Measurements from ENCODE around the gene KCNJ6.

KCNJ6 gene

DNA sequence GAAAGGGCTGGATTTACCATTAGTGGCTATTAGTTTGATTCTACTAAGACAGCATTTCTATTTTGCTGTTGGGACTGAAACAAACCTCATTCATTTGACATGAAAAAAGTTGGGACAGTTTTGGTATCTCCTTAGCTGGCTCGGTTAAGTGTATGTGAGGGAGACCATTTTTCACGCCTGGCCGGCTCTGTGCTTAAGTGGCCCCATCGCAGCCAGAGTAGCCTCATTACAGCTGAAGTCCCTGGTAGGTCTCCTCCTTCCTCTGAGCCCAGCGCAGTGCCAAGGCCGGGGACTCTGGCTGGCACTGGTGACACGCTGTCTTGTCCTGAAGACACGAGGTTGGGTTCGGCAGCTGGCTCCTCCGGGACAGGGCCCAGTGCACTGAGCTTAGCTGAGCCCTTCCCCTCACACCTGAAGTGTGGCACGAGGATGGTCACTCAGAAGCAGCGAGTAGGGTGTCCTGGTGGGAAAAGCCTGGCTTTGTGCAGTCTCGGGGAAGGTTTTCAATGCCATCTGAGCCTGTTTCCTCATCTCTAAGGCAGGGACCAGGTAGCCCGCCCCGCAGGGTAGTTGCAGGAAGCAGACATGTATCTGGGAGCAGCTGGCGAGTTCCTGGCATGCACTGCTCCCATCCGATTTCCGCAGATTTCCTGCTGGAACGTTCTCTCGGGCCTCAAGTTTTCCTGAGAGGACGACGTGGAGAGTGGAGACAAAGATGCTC is 353.2 kb downstream of the KCNJ6 start:
- peak; percentile 75 for DNase-seq

DNA sequence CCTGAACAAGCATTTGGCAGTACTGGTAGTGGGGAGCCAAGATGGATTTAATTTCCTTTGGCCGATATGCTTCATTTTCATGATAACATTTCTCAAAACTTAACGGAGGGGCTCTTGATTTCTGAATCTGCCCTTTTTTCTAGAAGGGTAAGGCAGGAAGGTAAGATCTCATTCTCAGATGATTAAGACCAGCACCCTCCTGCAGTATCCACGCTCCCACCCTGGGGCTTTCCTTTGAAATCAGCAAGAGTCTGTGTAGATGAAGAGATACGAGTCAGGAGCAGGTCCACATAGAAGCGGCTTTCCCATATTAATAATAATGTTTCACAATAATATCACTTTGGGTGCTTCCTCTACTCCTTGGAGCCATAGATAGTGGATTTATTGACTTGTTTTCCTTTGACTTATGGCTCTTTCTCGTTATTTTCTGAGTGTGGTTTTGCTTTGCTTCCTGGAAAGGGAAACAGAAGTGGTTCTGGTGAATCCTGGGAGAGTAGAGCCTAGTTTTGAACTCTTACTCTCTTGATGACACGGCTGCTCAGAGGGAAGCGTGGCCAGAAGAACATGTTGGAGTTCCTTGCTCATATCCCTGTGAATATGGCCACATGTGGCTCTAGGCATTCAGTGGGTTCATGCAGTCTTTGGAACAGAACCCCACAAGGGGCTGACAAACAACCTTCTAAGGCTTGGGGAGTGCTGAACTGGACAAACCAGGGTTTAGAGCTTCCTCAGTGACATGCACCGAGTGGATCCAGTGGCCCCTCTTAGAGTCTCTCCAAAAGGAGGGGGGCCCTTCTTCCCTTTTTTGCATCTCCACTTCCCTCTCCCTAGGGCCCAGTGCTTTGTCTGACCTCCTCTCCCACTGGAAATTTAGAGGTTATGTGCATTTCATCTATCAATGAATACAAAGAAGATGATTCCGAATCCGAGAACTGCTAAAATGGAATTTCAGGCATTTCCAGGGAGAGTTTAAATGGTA is 354.0 kb downstream of the KCNJ6 start:
- no peak for DNase-seq

GRCh38 chr21:37561506-37561905 is 354.8 kb downstream of the KCNJ6 start:
- DNase-seq: no peak

DNA sequence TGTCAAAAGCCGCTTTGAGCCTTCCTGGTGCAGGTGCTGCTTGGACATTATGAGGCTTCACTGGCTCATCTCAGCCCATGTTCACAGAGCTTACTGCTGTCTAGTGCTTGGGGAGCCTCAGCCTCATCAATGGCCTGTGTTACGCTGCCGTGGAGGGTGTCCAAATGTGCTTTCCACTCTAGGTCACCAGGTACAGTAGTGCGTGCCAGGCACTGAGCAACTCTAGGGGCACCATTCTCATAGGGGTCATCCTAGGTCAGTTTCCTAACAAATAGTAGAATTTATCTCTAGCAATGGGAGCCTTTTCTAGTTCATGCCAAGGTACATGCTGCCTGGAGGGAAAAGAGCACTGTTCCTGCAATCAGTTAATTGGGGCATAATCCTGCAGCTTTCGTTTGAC is 355.9 kb downstream of the KCNJ6 start:
- no peak for DNase-seq

DNA sequence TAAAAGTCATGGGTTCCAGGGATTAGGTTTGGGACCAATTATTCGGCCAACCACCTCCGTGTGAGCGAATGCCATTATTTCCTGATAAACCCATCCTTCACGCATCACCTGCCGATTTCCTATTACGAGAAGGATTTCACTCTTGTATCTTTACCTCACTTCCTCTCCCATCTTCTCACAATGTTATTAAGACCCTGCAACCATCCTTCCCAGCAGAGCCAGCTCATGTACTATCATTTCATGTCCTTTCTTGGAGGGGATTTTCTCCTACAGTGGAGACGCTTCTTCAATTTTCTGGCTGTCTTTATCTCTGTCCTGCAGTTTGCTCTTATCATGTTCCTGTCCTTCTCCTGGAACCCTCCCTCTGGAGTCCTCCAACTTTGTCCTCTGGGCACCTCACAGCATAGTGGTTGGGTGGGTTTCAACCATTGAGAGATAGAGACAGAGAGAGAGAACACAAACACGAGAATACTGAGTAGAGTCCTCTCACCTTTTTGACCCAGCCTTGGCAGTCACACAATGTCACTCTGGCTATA is 357.5 kb downstream of the KCNJ6 start:
- no peak for DNase-seq
